Upper lobe of left lung (tissue), 6 donors: Measurements from ENCODE around the gene CST6. TPM values are rescaled to one million over a fixed set of nuclear protein-coding genes. Genes with fewer than 3 reads are reported as not detected.

ENCODE experiments used
- total RNA-seq, 6 donors: library from RNA; depleted of rRNA in 4 of 6; stranded (reverse); fragments of >200 nt in 4 of 6; gene quantifications; one replicate each; pipeline versions ENCODE4 v1.1.0 to v1.2.1, GENCODE V29; 2016 to 2021
- donor health status: DM: no; HTN: no; CAD: no; lungs with moderate emphysema.
- donor health status: DM: no; HTN: yes; CAD: no; lungs with severe emphysema.

Gene CST6
- total RNA-seq, 6 donors from 2014 or later, result 12.6 to 68.1 (median 30.5) TPM

Other genes with a start within 250 kb of the CST6 start
- 10 to 100 TPM; 24.8 to 66.0 (median 46.8) TPM for gene AP5B1, start 231.0 kb upstream of the CST6 start, total RNA-seq
- 1 to 10 TPM in 2 of 6 donors, under 1 TPM in 4; under 0.01 to 2.2 (median 0.77) TPM for gene OVOL1, start 224.9 kb upstream of the CST6 start, total RNA-seq
- gene SNX32, start 178.0 kb upstream of the CST6 start, total RNA-seq, result under 1 TPM in 2 of 6 donors, not detected in 4; 0.37 to 0.69 TPM
- gene CFL1, start 153.8 kb upstream of the CST6 start, total RNA-seq, result 100 to 1,000 TPM; 358 to 813 (median 768) TPM
- 100 to 1,000 TPM in 1 of 6 donors, 10 to 100 TPM in 5; 41.5 to 182 (median 53.3) TPM for gene MUS81, start 151.6 kb upstream of the CST6 start, total RNA-seq
- 10 to 100 TPM; 28.8 to 79.6 (median 65.3) TPM for gene EFEMP2, start 139.2 kb upstream of the CST6 start, total RNA-seq
- 10 to 100 TPM in 3 of 6 donors, 1 to 10 TPM in 3; 2.1 to 20.7 (median 11.4) TPM for gene CTSW, start 132.2 kb upstream of the CST6 start, total RNA-seq
- 10 to 100 TPM; 46.8 to 77.7 (median 57.0) TPM for gene FIBP, start 123.5 kb upstream of the CST6 start, total RNA-seq
- gene CCDC85B, start 121.3 kb upstream of the CST6 start, total RNA-seq, result 10 to 100 TPM; 19.9 to 69.7 (median 37.2) TPM
- 10 to 100 TPM in 3 of 6 donors, 1 to 10 TPM in 3; 1.8 to 16.9 (median 8.2) TPM for gene FOSL1, start 111.6 kb upstream of the CST6 start, total RNA-seq
- gene C11orf68, start 92.9 kb upstream of the CST6 start, total RNA-seq, result 10 to 100 TPM; 11.5 to 42.4 (median 24.3) TPM
- 100 to 1,000 TPM in 1 of 6 donors, 10 to 100 TPM in 5; 60.3 to 111 (median 80.0) TPM for gene DRAP1, start 92.6 kb upstream of the CST6 start, total RNA-seq
- under 1 TPM in 2 of 6 donors, not detected in 4; 0.17 to 0.92 TPM for gene TSGA10IP, start 66.5 kb upstream of the CST6 start, total RNA-seq
- gene SART1, start 50.3 kb upstream of the CST6 start, total RNA-seq, result 100 to 1,000 TPM in 2 of 6 donors, 10 to 100 TPM in 4; 44.4 to 201 (median 71.4) TPM
- 10 to 100 TPM; 22.8 to 37.4 (median 30.1) TPM for gene EIF1AD, start 9.9 kb upstream of the CST6 start, total RNA-seq
- 100 to 1,000 TPM in 2 of 6 donors, 10 to 100 TPM in 4; 32.5 to 201 (median 53.8) TPM for gene BANF1, start 9.5 kb upstream of the CST6 start, total RNA-seq
- gene CATSPER1, start 14.5 kb downstream of the CST6 start, total RNA-seq, result 1 to 10 TPM in 4 of 6 donors, under 1 TPM in 1, not detected in 1; 0.79 to 6.1 (median 3.0) TPM
- 1 to 10 TPM in 1 of 6 donors, not detected in 5; 2.4 TPM for gene GAL3ST3, start 37.2 kb downstream of the CST6 start, total RNA-seq
- 100 to 1,000 TPM; 142 to 193 (median 173) TPM for gene SF3B2, start 40.4 kb downstream of the CST6 start, total RNA-seq
- 100 to 1,000 TPM in 1 of 6 donors, 10 to 100 TPM in 5; 39.8 to 123 (median 51.1) TPM for gene PACS1, start 58.3 kb downstream of the CST6 start, total RNA-seq
- 10 to 100 TPM; 24.1 to 41.0 (median 34.4) TPM for gene KLC2, start 245.7 kb downstream of the CST6 start, total RNA-seq